Inflammatory macrophage treated with lipopolysaccharide for 1 hour (primary cell): Measurements from ENCODE around the gene CHST15.
A peak's percentile ranks its signal among the peaks of the same experiment; 100 is the strongest.

ENCODE experiments used
- DNase-seq, 2 donors: peaks; one replicate each; pipeline ENCODE4 v3.0.0-alpha.2; 2020 to 2022

The CHST15 gene

GRCh38 chr10:124027031-124027611 lies 66.3 kb downstream of the CHST15 start:
- DNase-seq = no peak

GRCh38 chr10:124026589-124026939 lies 66.8 kb downstream of the CHST15 start:
- no peak for DNase-seq

GRCh38 chr10:124025660-124026588 lies 67.5 kb downstream of the CHST15 start:
- DNase-seq = peak; percentile 47 to 67

- DNase-seq = no peak
These were observed 68.2 kb downstream of the CHST15 start for GRCh38 chr10:124025152-124025551.

- DNase-seq = no peak
These were observed 71.3 kb downstream of the CHST15 start for GRCh38 chr10:124022066-124022465.

GRCh38 chr10:124020981-124021815 lies 72.2 kb downstream of the CHST15 start:
- DNase-seq = no peak

- no peak for DNase-seq
These were observed 73.3 kb downstream of the CHST15 start for GRCh38 chr10:124019886-124020797.

GRCh38 chr10:124018886-124019525 lies 74.4 kb downstream of the CHST15 start:
- DNase-seq = peak in 1 of 2 donors; percentile 45

GRCh38 chr10:124017729-124018128 lies 75.7 kb downstream of the CHST15 start:
- no peak for DNase-seq

- no peak for DNase-seq
These were observed 76.5 kb downstream of the CHST15 start for GRCh38 chr10:124016804-124017375.

GRCh38 chr10:124015991-124016390 lies 77.4 kb downstream of the CHST15 start:
- DNase-seq = no peak

GRCh38 chr10:124014416-124015154 lies 78.8 kb downstream of the CHST15 start:
- DNase-seq = no peak

GRCh38 chr10:124013916-124014315 lies 79.5 kb downstream of the CHST15 start:
- DNase-seq = no peak

- no peak for DNase-seq
These were observed 80.4 kb downstream of the CHST15 start for GRCh38 chr10:124012991-124013390.

- DNase-seq = no peak
These were observed 80.8 kb downstream of the CHST15 start for GRCh38 chr10:124012583-124012982.

- DNase-seq = no peak
These were observed 81.3 kb downstream of the CHST15 start for GRCh38 chr10:124012066-124012465.

GRCh38 chr10:124011464-124011863 lies 81.9 kb downstream of the CHST15 start:
- DNase-seq = no peak

GRCh38 chr10:124010563-124011131 lies 82.8 kb downstream of the CHST15 start:
- no peak for DNase-seq

GRCh38 chr10:124010024-124010423 lies 83.4 kb downstream of the CHST15 start:
- no peak for DNase-seq
